H1 (cell line): Measurements from ENCODE around the gene MIER1. TPM values are rescaled to one million over a fixed set of nuclear protein-coding genes. Genes with fewer than 3 reads are reported as not detected.
"Not testable (repeated sequence)": the region's sequence is repeated elsewhere in the genome, so short reads cannot be mapped to it uniquely, and the experiment has no call there.

ENCODE experiments used
- CTCF ChIA-PET: fragments of 300-600 bp; sonication (Branson Sonifier 250); formaldehyde crosslinking; loops from one replicate; lab custom pipeline; 2021; ENCODE audit not compliant: partially characterized antibody; lab: Charles Lee
- POLR2A ChIA-PET: fragments of 300-600 bp; sonication (Branson Sonifier 250); formaldehyde crosslinking; loops from one replicate; lab custom pipeline; 2021; ENCODE audit warnings: inconsistent platforms; ENCODE audit not compliant: partially characterized antibody; lab: Charles Lee
- DNase-seq, 2 experiments: peaks; one replicate each; pipeline versions ENCODE4 v3.0.0 to v3.0.0-alpha.2; 2010 to 2022; ENCODE audit warnings: low spot score in 2 of 2, low read depth in 1 of 2, mixed read lengths in 1 of 2
- FAIRE-seq: peaks from 2 replicates; lab custom pipeline; 2011; peaks lifted over from hg19 to GRCh38; lab: Jason Lieb, UNC
- H2AFZ ChIP-seq: 2 replicates; pipeline ENCODE4 v1.8.1; 2012; ENCODE audit warnings: low read length, inconsistent platforms
- H2AK5ac ChIP-seq: 2 replicates; pipeline ENCODE4 v1.6.1; 2013; ENCODE audit warnings: low read depth, low read length
- H2BK120ac ChIP-seq: replicated peaks from 2 replicates; pipeline ENCODE3; 2013; ENCODE audit warnings: low read depth, low read length, inconsistent platforms
- H2BK12ac ChIP-seq: 2 replicates; pipeline ENCODE4 v1.6.1; 2013; ENCODE audit warnings: low read depth, low read length
- H2BK15ac ChIP-seq: 2 replicates; pipeline ENCODE4 v1.6.1; 2013; ENCODE audit warnings: low read length
- H2BK20ac ChIP-seq: 2 replicates; pipeline ENCODE4 v1.6.1; 2013; ENCODE audit warnings: low read length
- H2BK5ac ChIP-seq: 2 replicates; pipeline ENCODE4 v1.6.1; 2013; ENCODE audit warnings: low read depth, low read length
- H3K14ac ChIP-seq: 2 replicates; pipeline ENCODE4 v1.6.1; 2013; ENCODE audit warnings: inconsistent platforms; ENCODE audit not compliant: insufficient read length
- H3K18ac ChIP-seq: 2 replicates; pipeline ENCODE4 v1.6.1; 2013; ENCODE audit warnings: low read length; ENCODE audit errors: extremely low read depth
- H3K23ac ChIP-seq: 2 replicates; pipeline ENCODE4 v1.6.1; 2013; ENCODE audit warnings: inconsistent platforms; ENCODE audit not compliant: insufficient read length
- H3K23me2 ChIP-seq: 2 replicates; pipeline ENCODE4 v1.6.1; 2013; ENCODE audit warnings: low read depth, low read length
- H3K27ac ChIP-seq: 2 replicates; pipeline ENCODE4 v1.6.1; 2011; ENCODE audit warnings: low read depth, low read length, inconsistent platforms
- H3K27me3 ChIP-seq, 4 experiments: replicated peaks in 1 of 4; 1 replicate in 1 of 4; 2 replicates in 3 of 4; pipeline versions ENCODE4 v1.6.1 to v1.8.1; 2011 to 2013; ENCODE audit warnings: low read length in 3 of 4, mild to moderate bottlenecking in 3 of 4, inconsistent platforms in 2 of 4, mixed read lengths in 2 of 4, moderate library complexity in 1 of 4; ENCODE audit not compliant: control insufficient read depth in 3 of 4, insufficient read depth in 3 of 4; ENCODE audit errors: extremely low read depth in 1 of 4
- H3K36me3 ChIP-seq, 4 experiments: 2 replicates each; pipeline versions ENCODE4 v1.6.1 to v1.8.1; 2011 to 2013; ENCODE audit warnings: mild to moderate bottlenecking in 4 of 4, low read length in 3 of 4, moderate library complexity in 2 of 4, control low read depth in 1 of 4, inconsistent platforms in 1 of 4; ENCODE audit not compliant: insufficient read depth in 4 of 4, control insufficient read depth in 2 of 4
- H3K4ac ChIP-seq: replicated peaks from 2 replicates; pipeline ENCODE3; 2013; ENCODE audit warnings: low read length, low read depth, mixed read lengths, inconsistent platforms; ENCODE audit not compliant: insufficient read length
- H3K4me1 ChIP-seq, 4 experiments: replicated peaks in 1 of 4; 1 replicate in 1 of 4; 2 replicates in 3 of 4; pipeline versions ENCODE4 v1.6.1 to v1.8.1; 2011 to 2013; ENCODE audit warnings: low read length in 3 of 4, inconsistent platforms in 2 of 4, mixed read lengths in 1 of 4; ENCODE audit not compliant: insufficient read depth in 4 of 4, control insufficient read depth in 3 of 4
- H3K4me2 ChIP-seq, 2 experiments: 2 replicates each; pipeline versions ENCODE4 v1.6.1 to v1.8.1; 2011 to 2013; ENCODE audit warnings: low read depth in 2 of 2, low read length in 2 of 2, control low read depth in 1 of 2, inconsistent platforms in 1 of 2, mild to moderate bottlenecking in 1 of 2; ENCODE audit not compliant: insufficient read depth in 1 of 2
- H3K4me3 ChIP-seq, 4 experiments: fragments of 200-600, 300-600 bp in 1 of 4; sonication (generic), shearing (Covaris generic), sonication (Bioruptor Twin) in 1 of 4; 2 replicates each; pipeline versions ENCODE4 v1.5.1 to v1.8.1; 2011 to 2016; ENCODE audit warnings: low read length in 4 of 4, low read depth in 3 of 4, control low read depth in 2 of 4, inconsistent platforms in 2 of 4, mild to moderate bottlenecking in 2 of 4, mixed read lengths in 1 of 4, moderate library complexity in 1 of 4; ENCODE audit not compliant: insufficient read depth in 2 of 4; ENCODE audit errors: extremely low read depth in 1 of 4
- H3K56ac ChIP-seq: replicated peaks from 2 replicates; pipeline ENCODE3; 2013; ENCODE audit warnings: low read depth, mild to moderate bottlenecking, mixed read lengths, low read length, inconsistent platforms; ENCODE audit not compliant: insufficient read length
- H3K79me1 ChIP-seq: 2 replicates; pipeline ENCODE4 v1.6.1; 2013; ENCODE audit warnings: low read depth, low read length, control low read depth
- H3K79me2 ChIP-seq, 2 experiments: 2 replicates each; pipeline versions ENCODE4 v1.6.1 to v1.8.1; 2012 to 2013; ENCODE audit warnings: low read length in 2 of 2, mild to moderate bottlenecking in 2 of 2, inconsistent platforms in 1 of 2; ENCODE audit not compliant: insufficient read depth in 2 of 2, control insufficient read depth in 1 of 2
- H3K9ac ChIP-seq, 4 experiments: replicated peaks in 1 of 4; 1 replicate in 1 of 4; 2 replicates in 3 of 4; pipeline versions ENCODE4 v1.6.1 to v1.8.1; 2011 to 2013; ENCODE audit warnings: low read depth in 3 of 4, low read length in 3 of 4, control low read depth in 2 of 4, mild to moderate bottlenecking in 2 of 4, moderate library complexity in 2 of 4, inconsistent platforms in 1 of 4; ENCODE audit errors: extremely low read depth in 1 of 4
- H3K9me3 ChIP-seq, 2 experiments: 2 replicates each; pipeline versions ENCODE4 v1.6.1 to v1.8.1; 2012 to 2013; ENCODE audit warnings: mild to moderate bottlenecking in 2 of 2, moderate library complexity in 2 of 2, control low read depth in 1 of 2, inconsistent platforms in 1 of 2, low read depth in 1 of 2, low read length in 1 of 2, mixed read lengths in 1 of 2; ENCODE audit not compliant: insufficient read depth in 2 of 2
- H4K20me1 ChIP-seq, 2 experiments: replicated peaks in 1 of 2; 2 replicates each; pipeline versions ENCODE3 to v1.8.1; 2011 to 2013; ENCODE audit warnings: inconsistent platforms in 2 of 2, low read length in 2 of 2, mild to moderate bottlenecking in 1 of 2; ENCODE audit not compliant: insufficient read depth in 2 of 2, control insufficient read depth in 1 of 2
- H4K5ac ChIP-seq: 2 replicates; pipeline ENCODE4 v1.6.1; 2013; ENCODE audit warnings: low read length, low read depth, mixed read lengths, inconsistent platforms; ENCODE audit not compliant: insufficient read length
- H4K8ac ChIP-seq: 2 replicates; pipeline ENCODE4 v1.8.0; 2013; ENCODE audit warnings: mild to moderate bottlenecking, moderate library complexity, low read length, inconsistent platforms; ENCODE audit not compliant: insufficient read depth; ENCODE audit errors: extremely low read depth
- H4K91ac ChIP-seq: replicated peaks from 2 replicates; pipeline ENCODE3; 2013; ENCODE audit warnings: low read length, mixed read lengths, inconsistent platforms; ENCODE audit not compliant: insufficient read length
- WGBS, 2 experiments: shearing (Covaris generic) in 1 of 2; methylation state at CpG; one replicate each; pipeline versions ENCODE4 v1.1.6 to v1.1.7; 2013 to 2015; ENCODE audit warnings: low lambda C conversion rate in 2 of 2, mixed read lengths in 2 of 2, inconsistent platforms in 1 of 2, low coverage in 1 of 2, missing lambda C conversion rate in 1 of 2; ENCODE audit not compliant: insufficient replicate concordance in 2 of 2, insufficient coverage in 1 of 2, insufficient read length in 1 of 2; ENCODE audit errors: extremely low coverage in 1 of 2, missing lambda C conversion rate in 1 of 2; 5-methylcytosine and 5-hydroxymethylcytosine counted together
- polyA plus RNA-seq, 7 experiments: library from polyadenylated mRNA; depleted of rRNA in 3 of 7; stranded (reverse) in 5 of 7; unstranded in 2 of 7; fragments of >200 nt in 5 of 7; fragments of 200-250 nt in 2 of 7; gene quantifications; 1 replicate in 5 of 7; 2 replicates in 1 of 7; 4 replicates in 1 of 7; pipeline versions ENCODE4 v1.2.1 to v1.2.3, GENCODE V29; 2011 to 2013; ENCODE audit warnings: missing spikeins in 2 of 7, mixed read lengths in 2 of 7
- total RNA-seq: library from RNA; stranded (reverse); fragmentation: NEBNext Ultra II Directional; extraction: Animal tissue kit (Norgen Biotek cat#: 25700); gene quantifications from 2 replicates; pipeline ENCODE4 v1.2.1, GENCODE V29; 2021

The MIER1 gene
- total and polyA plus RNA-seq, 2 of the 8 experiments (the other 6 are each of a cell fraction or from before 2014, with no cell fraction given) = 5.2 to 33.5 TPM

- H2BK12ac ChIP-seq, H3K4me1 ChIP-seq, H4K5ac ChIP-seq, H2AK5ac ChIP-seq, H3K4me2 ChIP-seq, H2BK5ac ChIP-seq, FAIRE-seq, H3K23ac ChIP-seq, DNase-seq, H3K56ac ChIP-seq, H3K9ac ChIP-seq, H3K4me3 ChIP-seq, H3K27me3 ChIP-seq, H3K4ac ChIP-seq, H3K27ac ChIP-seq, H2AFZ ChIP-seq, H4K20me1 ChIP-seq, H3K79me1 ChIP-seq, H4K91ac ChIP-seq, H2BK120ac ChIP-seq, H3K14ac ChIP-seq, POLR2A ChIA-PET, H3K23me2 ChIP-seq, H4K8ac ChIP-seq, H3K79me2 ChIP-seq, H3K18ac ChIP-seq, H2BK20ac ChIP-seq, H2BK15ac ChIP-seq, H3K9me3 ChIP-seq: not testable (repeated sequence)
- CTCF ChIA-PET = interaction anchor here (1.0 to 1.2 kb wide), 2 partner anchors 36 to 247 kb away, joined by 3 to 4 read pairs; no protein-coding TSS in a partner anchor
- WGBS, 2 experiments = 90% methylated on average over 5 of the region's 7 CpGs; no CpG with 5 or more reads in 1 of the 2 experiments
- peaks cover 0 to 40% (median 20%) of the 10 kb centered on the region in 4 experiments; a peak in 6 of 8 replicates for H3K36me3 ChIP-seq
Measured at GRCh38 chr1:66966188-66966873, 41.5 kb downstream of the MIER1 start.
